ENCODE measurements around the gene PRPSAP2. TPM values are rescaled to one million over a fixed set of nuclear protein-coding genes. Genes with fewer than 3 reads are reported as not detected.

Gene PRPSAP2
- total RNA-seq, 1 donor from 2014 or later = 25.3 TPM

GRCh38 chr17:18978050-18978449, 120.1 kb downstream of the PRPSAP2 start:
- Mint-ChIP-seq H3K27me3 (ENCODE audit: low read depth) (no peaks in the 10 kb centered on the region), H3K27ac (ENCODE audit: unreplicated experiment) (no peak overlapping the region), H3K9me3 (ENCODE audit: low read depth) (no peaks in the 10 kb centered on the region), H3K4me3 (ENCODE audit: unreplicated experiment) (no peak overlapping the region), H3K36me3 (ENCODE audit: low read depth) (peaks cover 3% of the 10 kb centered on the region), H3K4me1 (ENCODE audit: low read depth) (peaks cover 13% of the 10 kb centered on the region)
- no peak for TF ChIP-seq CTCF (IDR thresholded peaks at IDR 0.05)
- DNase-seq (ENCODE audit: low spot score) = no peak

- TF ChIP-seq CTCF (IDR thresholded peaks at IDR 0.05) = no peak
- Mint-ChIP-seq H3K9me3 (ENCODE audit: low read depth) (no peaks in the 10 kb centered on the region), H3K36me3 (ENCODE audit: low read depth) (peaks cover 3% of the 10 kb centered on the region), H3K4me1 (ENCODE audit: low read depth) (peaks cover 13% of the 10 kb centered on the region), H3K27me3 (ENCODE audit: low read depth) (no peaks in the 10 kb centered on the region), H3K4me3 (ENCODE audit: unreplicated experiment) (no peak overlapping the region), H3K27ac (ENCODE audit: unreplicated experiment) (no peak overlapping the region)
- DNase-seq (ENCODE audit: low spot score) = no peak
Measured at GRCh38 chr17:18978655-18979054, 120.7 kb downstream of the PRPSAP2 start.

Other genes with a start within 250 kb of the PRPSAP2 start
- gene TBC1D28, start 213.7 kb upstream of the PRPSAP2 start, total RNA-seq = not detected in 3 replicates
- 6.9 to 7.5 TPM (median 7.0 TPM) in 3 replicates for gene FOXO3B, start 175.8 kb upstream of the PRPSAP2 start, total RNA-seq
- gene FBXW10, start 114.1 kb upstream of the PRPSAP2 start, total RNA-seq = not detected in 3 replicates
- 45.9 to 50.1 TPM (median 49.0 TPM) in 3 replicates for gene TVP23B, start 76.9 kb upstream of the PRPSAP2 start, total RNA-seq
- not detected in 3 replicates for gene SLC5A10, start 94.0 kb downstream of the PRPSAP2 start, total RNA-seq
- gene FAM83G, start 146.6 kb downstream of the PRPSAP2 start, total RNA-seq = 3.4 to 9.4 TPM (median 8.2 TPM) in 3 replicates
- 0.13 to 0.35 TPM in 2 of 3 replicates, not detected in the other for gene GRAP, start 188.8 kb downstream of the PRPSAP2 start, total RNA-seq